ENCODE data around the gene TTLL6. TPM values are rescaled to one million over a fixed set of nuclear protein-coding genes. Genes with fewer than 3 reads are reported as not detected.

TTLL6 gene
- total RNA-seq, 1 experiment from 2014 or later, result 3.4 TPM

GRCh38 chr17:48792033-48792798 is 24.8 kb downstream of the TTLL6 start:
- no peaks in the 10 kb centered on the region for H3K36me3 Mint-ChIP-seq
- H3K27ac Mint-ChIP-seq, result no peak overlapping the region
- H3K27me3 Mint-ChIP-seq (ENCODE audit: low read depth), result peaks cover 2% of the 10 kb centered on the region; the same call in 1 of the 2 replicates
- ATAC-seq, result no peak
- POLR2A ChIA-PET, result no interaction called here
- H3K9me3 Mint-ChIP-seq, result no peaks in the 10 kb centered on the region
- peaks cover 9% of the 10 kb centered on the region for H3K4me1 Mint-ChIP-seq
- no peak for TF ChIP-seq ZNF396 (CRISPR knock-in tag; IDR thresholded peaks at IDR 0.05; ENCODE audit: borderline replicate concordance)
- TF ChIP-seq FOXJ3 (CRISPR knock-in tag; IDR thresholded peaks at IDR 0.05; ENCODE audit: borderline replicate concordance), result no peak
- TF ChIP-seq, protein P1, sequence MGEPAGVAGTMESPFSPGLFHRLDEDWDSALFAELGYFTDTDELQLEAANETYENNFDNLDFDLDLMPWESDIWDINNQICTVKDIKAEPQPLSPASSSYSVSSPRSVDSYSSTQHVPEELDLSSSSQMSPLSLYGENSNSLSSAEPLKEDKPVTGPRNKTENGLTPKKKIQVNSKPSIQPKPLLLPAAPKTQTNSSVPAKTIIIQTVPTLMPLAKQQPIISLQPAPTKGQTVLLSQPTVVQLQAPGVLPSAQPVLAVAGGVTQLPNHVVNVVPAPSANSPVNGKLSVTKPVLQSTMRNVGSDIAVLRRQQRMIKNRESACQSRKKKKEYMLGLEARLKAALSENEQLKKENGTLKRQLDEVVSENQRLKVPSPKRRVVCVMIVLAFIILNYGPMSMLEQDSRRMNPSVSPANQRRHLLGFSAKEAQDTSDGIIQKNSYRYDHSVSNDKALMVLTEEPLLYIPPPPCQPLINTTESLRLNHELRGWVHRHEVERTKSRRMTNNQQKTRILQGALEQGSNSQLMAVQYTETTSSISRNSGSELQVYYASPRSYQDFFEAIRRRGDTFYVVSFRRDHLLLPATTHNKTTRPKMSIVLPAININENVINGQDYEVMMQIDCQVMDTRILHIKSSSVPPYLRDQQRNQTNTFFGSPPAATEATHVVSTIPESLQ (CRISPR knock-in tag; IDR thresholded peaks at IDR 0.05), result no peak
- TF ChIP-seq HMGXB4 (CRISPR knock-in tag; IDR thresholded peaks at IDR 0.05), result no peak
- TF ChIP-seq GTF2I (CRISPR knock-in tag; conservative IDR thresholded peaks at IDR 0.05), result no peak
- no peak for TF ChIP-seq HMGA2 (CRISPR knock-in tag; IDR thresholded peaks at IDR 0.05)
- no peak for TF ChIP-seq ERG (CRISPR knock-in tag; IDR thresholded peaks at IDR 0.05)
- TF ChIP-seq MXD4 (CRISPR knock-in tag; IDR thresholded peaks at IDR 0.05; ENCODE audit: borderline replicate concordance), result no peak
- no peak for TF ChIP-seq USF2 (CRISPR knock-in tag; IDR thresholded peaks at IDR 0.05)
- TF ChIP-seq NFATC4 (CRISPR knock-in tag; IDR thresholded peaks at IDR 0.05), result no peak
- TF ChIP-seq, protein P2, sequence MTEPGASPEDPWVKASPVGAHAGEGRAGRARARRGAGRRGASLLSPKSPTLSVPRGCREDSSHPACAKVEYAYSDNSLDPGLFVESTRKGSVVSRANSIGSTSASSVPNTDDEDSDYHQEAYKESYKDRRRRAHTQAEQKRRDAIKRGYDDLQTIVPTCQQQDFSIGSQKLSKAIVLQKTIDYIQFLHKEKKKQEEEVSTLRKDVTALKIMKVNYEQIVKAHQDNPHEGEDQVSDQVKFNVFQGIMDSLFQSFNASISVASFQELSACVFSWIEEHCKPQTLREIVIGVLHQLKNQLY (CRISPR knock-in tag; IDR thresholded peaks at IDR 0.05), result no peak
- TF ChIP-seq, protein P3, sequence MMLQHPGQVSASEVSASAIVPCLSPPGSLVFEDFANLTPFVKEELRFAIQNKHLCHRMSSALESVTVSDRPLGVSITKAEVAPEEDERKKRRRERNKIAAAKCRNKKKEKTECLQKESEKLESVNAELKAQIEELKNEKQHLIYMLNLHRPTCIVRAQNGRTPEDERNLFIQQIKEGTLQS (CRISPR knock-in tag; conservative IDR thresholded peaks at IDR 0.05), result no peak
- no peak for TF ChIP-seq NR3C1 (CRISPR knock-in tag; conservative IDR thresholded peaks at IDR 0.05; ENCODE audit: low read depth)
- TF ChIP-seq E2F5 (CRISPR knock-in tag; IDR thresholded peaks at IDR 0.05), result no peak
- TF ChIP-seq, protein P4, sequence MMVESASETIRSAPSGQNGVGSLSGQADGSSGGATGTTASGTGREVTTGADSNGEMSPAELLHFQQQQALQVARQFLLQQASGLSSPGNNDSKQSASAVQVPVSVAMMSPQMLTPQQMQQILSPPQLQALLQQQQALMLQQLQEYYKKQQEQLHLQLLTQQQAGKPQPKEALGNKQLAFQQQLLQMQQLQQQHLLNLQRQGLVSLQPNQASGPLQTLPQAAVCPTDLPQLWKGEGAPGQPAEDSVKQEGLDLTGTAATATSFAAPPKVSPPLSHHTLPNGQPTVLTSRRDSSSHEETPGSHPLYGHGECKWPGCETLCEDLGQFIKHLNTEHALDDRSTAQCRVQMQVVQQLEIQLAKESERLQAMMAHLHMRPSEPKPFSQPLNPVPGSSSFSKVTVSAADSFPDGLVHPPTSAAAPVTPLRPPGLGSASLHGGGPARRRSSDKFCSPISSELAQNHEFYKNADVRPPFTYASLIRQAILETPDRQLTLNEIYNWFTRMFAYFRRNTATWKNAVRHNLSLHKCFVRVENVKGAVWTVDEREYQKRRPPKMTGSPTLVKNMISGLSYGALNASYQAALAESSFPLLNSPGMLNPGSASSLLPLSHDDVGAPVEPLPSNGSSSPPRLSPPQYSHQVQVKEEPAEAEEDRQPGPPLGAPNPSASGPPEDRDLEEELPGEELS (CRISPR knock-in tag; IDR thresholded peaks at IDR 0.05), result no peak
- no peak for TF ChIP-seq TEAD1 (CRISPR knock-in tag; IDR thresholded peaks at IDR 0.05)
- no peak for TF ChIP-seq ESRRA (CRISPR knock-in tag; IDR thresholded peaks at IDR 0.05; ENCODE audit: borderline replicate concordance)
- no peak for TF ChIP-seq RELA (CRISPR knock-in tag; IDR thresholded peaks at IDR 0.05; ENCODE audit: borderline replicate concordance)
- no peak for DNase-seq (ENCODE audit: low spot score)
- H3K4me3 Mint-ChIP-seq, result no peak overlapping the region
- CTCF ChIA-PET, result interaction anchor here (1.5 to 6.2 kb wide), 9 partner anchors 20 to 121 kb away, joined by 5 to 148 read pairs (median 16); partner anchors contain the start of genes HOXB13, PRAC1 and PRAC2

All from WTC11 (cell line).